H9 (cell line): ENCODE measurements around the gene SUMO1. TPM values are rescaled to one million over a fixed set of nuclear protein-coding genes. Genes with fewer than 3 reads are reported as not detected.

Source experiments
- DNase-seq: peaks from one replicate; pipeline ENCODE4 v3.0.0-alpha.2; 2017
- H2AFZ ChIP-seq: one replicate; pipeline ENCODE4 v1.6.1; 2013; ENCODE audit warnings: mild to moderate bottlenecking, low read length, control low read depth, moderate library complexity
- H2AK5ac ChIP-seq: 2 replicates; pipeline ENCODE4 v1.6.1; 2013; ENCODE audit warnings: low read length, control low read depth, mixed read lengths; ENCODE audit not compliant: insufficient read length
- H2BK120ac ChIP-seq: one replicate; pipeline ENCODE4 v1.6.1; 2013; ENCODE audit warnings: low read depth, mild to moderate bottlenecking, low read length, control low read depth, inconsistent platforms; ENCODE audit not compliant: poor library complexity, severe bottlenecking
- H2BK12ac ChIP-seq: 2 replicates; pipeline ENCODE4 v1.6.1; 2013; ENCODE audit warnings: low read length, control low read depth, mixed read lengths, low read depth; ENCODE audit not compliant: insufficient read length
- H2BK15ac ChIP-seq: 2 replicates; pipeline ENCODE4 v1.6.1; 2013; ENCODE audit warnings: low read depth, low read length, control low read depth
- H2BK20ac ChIP-seq: one replicate; pipeline ENCODE4 v1.6.1; 2013; ENCODE audit warnings: low read depth, mild to moderate bottlenecking, low read length, control low read depth, inconsistent platforms; ENCODE audit not compliant: poor library complexity, severe bottlenecking
- H2BK5ac ChIP-seq: 2 replicates; pipeline ENCODE4 v1.6.1; 2013; ENCODE audit warnings: low read length, control low read depth, mixed read lengths; ENCODE audit not compliant: insufficient read length
- H3K14ac ChIP-seq: 2 replicates; pipeline ENCODE4 v1.6.1; 2013; ENCODE audit warnings: low read length, control low read depth; ENCODE audit not compliant: insufficient read depth
- H3K18ac ChIP-seq: 2 replicates; pipeline ENCODE4 v1.6.1; 2013; ENCODE audit warnings: low read depth, mild to moderate bottlenecking, mixed read lengths, low read length, control low read depth; ENCODE audit not compliant: insufficient read length
- H3K23ac ChIP-seq: 2 replicates; pipeline ENCODE4 v1.6.1; 2013; ENCODE audit warnings: low read length, control low read depth, mixed read lengths, low read depth; ENCODE audit not compliant: insufficient read length
- H3K23me2 ChIP-seq: 2 replicates; pipeline ENCODE4 v1.6.1; 2013; ENCODE audit warnings: low read depth, mild to moderate bottlenecking, mixed read lengths, low read length, control low read depth; ENCODE audit not compliant: insufficient read length, poor library complexity, severe bottlenecking
- H3K27ac ChIP-seq: 2 replicates; pipeline ENCODE4 v1.5.1; 2013; ENCODE audit warnings: low read length, control low read depth, mixed read lengths, low read depth; ENCODE audit not compliant: insufficient read length
- H3K27me3 ChIP-seq: 2 replicates; pipeline ENCODE4 v1.6.1; 2013; ENCODE audit warnings: low read length, control low read depth, inconsistent platforms; ENCODE audit not compliant: insufficient read depth
- H3K4ac ChIP-seq: 2 replicates; pipeline ENCODE4 v1.6.1; 2013; ENCODE audit warnings: low read depth, mild to moderate bottlenecking, control low read depth, inconsistent platforms, low read length, moderate library complexity
- H3K4me1 ChIP-seq: 2 replicates; pipeline ENCODE4 v1.6.1; 2013; ENCODE audit warnings: low read length, control low read depth, inconsistent platforms; ENCODE audit not compliant: insufficient read depth
- H3K4me2 ChIP-seq: 2 replicates; pipeline ENCODE4 v1.6.1; 2013; ENCODE audit warnings: low read length, control low read depth, mixed read lengths; ENCODE audit not compliant: insufficient read length, insufficient read depth
- H3K56ac ChIP-seq: 2 replicates; pipeline ENCODE4 v1.6.1; 2013; ENCODE audit warnings: low read depth, mild to moderate bottlenecking, mixed read lengths, low read length, control low read depth; ENCODE audit not compliant: insufficient read length
- H3K79me1 ChIP-seq: 2 replicates; pipeline ENCODE4 v1.6.1; 2013; ENCODE audit warnings: low read depth, mild to moderate bottlenecking, moderate library complexity, low read length, control low read depth, inconsistent platforms; ENCODE audit not compliant: insufficient read depth, poor library complexity, severe bottlenecking
- H3K79me2 ChIP-seq: 2 replicates; pipeline ENCODE4 v1.6.1; 2013; ENCODE audit warnings: low read length, control low read depth, inconsistent platforms; ENCODE audit not compliant: insufficient read depth
- H3K9ac ChIP-seq: 2 replicates; pipeline ENCODE4 v1.6.1; 2013; ENCODE audit warnings: low read length, control low read depth, mixed read lengths; ENCODE audit not compliant: insufficient read length; ENCODE audit errors: extremely low read depth
- H3K9me3 ChIP-seq: one replicate; pipeline ENCODE4 v1.6.1; 2013; ENCODE audit warnings: low read depth, low read length, inconsistent platforms; ENCODE audit not compliant: control insufficient read depth
- H3T11ph ChIP-seq: one replicate; pipeline ENCODE4 v1.6.1; 2013; ENCODE audit warnings: mild to moderate bottlenecking, low read length, control low read depth, inconsistent platforms
- H4K20me1 ChIP-seq: one replicate; pipeline ENCODE4 v1.6.1; 2013; ENCODE audit not compliant: control insufficient read depth, insufficient read length, insufficient read depth
- H4K5ac ChIP-seq: 2 replicates; pipeline ENCODE4 v1.6.1; 2013; ENCODE audit warnings: low read depth, mild to moderate bottlenecking, mixed read lengths, low read length, control low read depth; ENCODE audit not compliant: insufficient read length
- H4K8ac ChIP-seq: replicated peaks from 2 replicates; pipeline ENCODE4 v1.6.1; 2013; ENCODE audit warnings: low read length, control low read depth, mixed read lengths, low read depth; ENCODE audit not compliant: insufficient read length
- H4K91ac ChIP-seq: 2 replicates; pipeline ENCODE4 v1.6.1; 2013; ENCODE audit warnings: low read depth, mild to moderate bottlenecking, moderate library complexity, mixed read lengths, low read length, control low read depth; ENCODE audit not compliant: insufficient read length
- H3K27ac Mint-ChIP-seq, 3 experiments: 2 replicates in 2 of 3; 3 replicates in 1 of 3; pipeline ENCODE4 v1.8.0; 2020 to 2021; ENCODE audit warnings: mixed read lengths in 3 of 3, mild to moderate bottlenecking in 1 of 3, moderate library complexity in 1 of 3
- H3K27me3 Mint-ChIP-seq: 2 replicates; pipeline ENCODE4 v1.8.0; 2021; ENCODE audit warnings: low read depth, mild to moderate bottlenecking, moderate library complexity, mixed read lengths
- H3K36me3 Mint-ChIP-seq, 3 experiments: 2 replicates in 2 of 3; 3 replicates in 1 of 3; pipeline ENCODE4 v1.8.0; 2020 to 2021; ENCODE audit warnings: low read depth in 3 of 3, mixed read lengths in 3 of 3; ENCODE audit not compliant: insufficient read depth in 1 of 3
- H3K4me1 Mint-ChIP-seq, 2 experiments: 2 replicates each; pipeline ENCODE4 v1.8.0; 2020; ENCODE audit warnings: mixed read lengths in 2 of 2
- H3K4me3 Mint-ChIP-seq, 2 experiments: 2 replicates in 1 of 2; 3 replicates in 1 of 2; pipeline ENCODE4 v1.8.0; 2020 to 2021; ENCODE audit warnings: mild to moderate bottlenecking in 2 of 2, mixed read lengths in 2 of 2, moderate library complexity in 1 of 2
- H3K9me3 Mint-ChIP-seq, 2 experiments: 2 replicates in 1 of 2; 3 replicates in 1 of 2; pipeline ENCODE4 v1.8.0; 2020; ENCODE audit warnings: mild to moderate bottlenecking in 2 of 2, mixed read lengths in 2 of 2, moderate library complexity in 1 of 2
- WGBS: extraction: QIAGEN DNeasy Blood & Tissue Kit; methylation state at CpG from one replicate; pipeline ENCODE4 v1.1.7; 2013; ENCODE audit warnings: missing lambda C conversion rate, low lambda C conversion rate, mixed read lengths; ENCODE audit not compliant: insufficient read length; ENCODE audit errors: extremely low coverage; 5-methylcytosine and 5-hydroxymethylcytosine counted together
- total RNA-seq: library from RNA; stranded (reverse); gene quantifications from 2 replicates; pipeline ENCODE4 v1.2.1, GENCODE V29; 2021
- TF ChIP-seq, protein P1 (sequence below): fragments of 200-600 bp; sonication (generic); conservative IDR thresholded peaks from 3 replicates; pipeline ENCODE4 v1.8.0; 2021; ENCODE audit warnings: antibody characterized with exemption, mild to moderate bottlenecking

The SUMO1 gene
- total RNA-seq, 1 experiment from 2014 or later: 206 TPM

GRCh38 chr2:202165208-202165607, 73.2 kb downstream of the SUMO1 start:
- Histone ChIP-seq H2BK5ac (no peak overlapping the region), H3K14ac (no peak overlapping the region), H3T11ph (no peak overlapping the region), H3K9ac (no peak overlapping the region), H3K23me2 (peaks cover 3% of the 10 kb centered on the region), H4K20me1 (no peaks in the 10 kb centered on the region), H3K4me1 (no peaks in the 10 kb centered on the region), H3K9me3 (no peaks in the 10 kb centered on the region), H2BK12ac (no peak overlapping the region), H2BK20ac (no peak overlapping the region), H3K27me3 (no peaks in the 10 kb centered on the region), H2AK5ac (no peak overlapping the region), H3K56ac (no peak overlapping the region), H3K27ac (no peak overlapping the region), H3K18ac (no peak overlapping the region), H3K4me2 (no peak overlapping the region), H3K23ac (no peak overlapping the region), H4K91ac (no peak overlapping the region), H3K79me1 (no peaks in the 10 kb centered on the region), H2BK120ac (no peak overlapping the region), H3K4ac (no peak overlapping the region), H4K8ac (no peak overlapping the region), H3K79me2 (no peaks in the 10 kb centered on the region), H2BK15ac (no peak overlapping the region), H2AFZ (no peak overlapping the region), H4K5ac (no peak overlapping the region)
- no peak for DNase-seq
- TF ChIP-seq, protein P1, sequence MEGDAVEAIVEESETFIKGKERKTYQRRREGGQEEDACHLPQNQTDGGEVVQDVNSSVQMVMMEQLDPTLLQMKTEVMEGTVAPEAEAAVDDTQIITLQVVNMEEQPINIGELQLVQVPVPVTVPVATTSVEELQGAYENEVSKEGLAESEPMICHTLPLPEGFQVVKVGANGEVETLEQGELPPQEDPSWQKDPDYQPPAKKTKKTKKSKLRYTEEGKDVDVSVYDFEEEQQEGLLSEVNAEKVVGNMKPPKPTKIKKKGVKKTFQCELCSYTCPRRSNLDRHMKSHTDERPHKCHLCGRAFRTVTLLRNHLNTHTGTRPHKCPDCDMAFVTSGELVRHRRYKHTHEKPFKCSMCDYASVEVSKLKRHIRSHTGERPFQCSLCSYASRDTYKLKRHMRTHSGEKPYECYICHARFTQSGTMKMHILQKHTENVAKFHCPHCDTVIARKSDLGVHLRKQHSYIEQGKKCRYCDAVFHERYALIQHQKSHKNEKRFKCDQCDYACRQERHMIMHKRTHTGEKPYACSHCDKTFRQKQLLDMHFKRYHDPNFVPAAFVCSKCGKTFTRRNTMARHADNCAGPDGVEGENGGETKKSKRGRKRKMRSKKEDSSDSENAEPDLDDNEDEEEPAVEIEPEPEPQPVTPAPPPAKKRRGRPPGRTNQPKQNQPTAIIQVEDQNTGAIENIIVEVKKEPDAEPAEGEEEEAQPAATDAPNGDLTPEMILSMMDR: peak; percentile 25; the same call in 1 of the 3 replicates
- Mint-ChIP-seq H3K9me3 (no peaks in the 10 kb centered on the region), H3K4me3 (no peak overlapping the region), H3K27me3 (peaks cover 16% of the 10 kb centered on the region), H3K4me1 (peaks cover 12% of the 10 kb centered on the region in 2 experiments), H3K27ac (no peak overlapping the region; a peak in 1 of 7 replicates), H3K36me3 (no peaks in the 10 kb centered on the region)
- WGBS: no CpG with 5 or more reads among the region's 5 CpGs
